ENCODE measurements around the gene ACOT7.

ACOT7 gene

DNA sequence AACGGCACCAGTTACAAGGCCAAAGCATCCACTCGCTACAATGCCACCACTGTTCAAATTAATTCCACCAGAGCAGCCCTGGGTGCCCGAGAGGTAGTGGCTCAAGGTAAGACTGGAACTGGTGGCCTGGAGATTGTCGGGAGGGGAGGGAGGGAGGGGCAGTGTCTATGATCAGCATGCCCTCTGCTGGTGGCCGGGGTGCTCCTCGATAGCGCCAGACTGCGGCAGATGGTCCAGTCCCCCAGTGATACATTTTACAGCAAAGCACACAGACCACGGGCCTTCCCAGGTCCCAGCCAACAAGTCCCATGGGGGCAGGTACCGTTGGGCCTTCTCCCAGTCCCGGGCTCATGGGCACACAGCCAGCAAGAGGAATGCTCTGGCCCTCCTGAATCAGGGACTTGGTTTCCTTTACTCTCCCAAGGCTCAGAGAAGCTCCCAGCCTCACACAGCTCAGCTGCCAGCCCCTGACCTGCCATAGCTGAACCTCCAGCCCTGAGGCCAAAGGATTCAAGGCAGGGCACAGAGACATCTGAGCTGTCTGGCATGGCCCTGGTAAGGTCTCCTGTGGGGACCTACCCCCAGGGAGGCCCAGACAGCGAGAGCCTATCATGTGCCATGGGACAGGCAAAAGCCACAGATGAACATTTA, 15.3 kb downstream of the ACOT7 start:
- TF ChIP-seq ZBTB7A (IDR thresholded peaks at IDR 0.05; ENCODE audit: low read depth): no peak
- TF ChIP-seq TCF12 (IDR thresholded peaks at IDR 0.05; ENCODE audit: low read depth): no peak
- TF ChIP-seq EGR1 (IDR thresholded peaks at IDR 0.05): no peak
- no peak for TF ChIP-seq NFIC (IDR thresholded peaks at IDR 0.05)
- no peak for TF ChIP-seq RAD21 (IDR thresholded peaks at IDR 0.05; ENCODE audit: low read depth)
- no peak for TF ChIP-seq TAF1 (IDR thresholded peaks at IDR 0.05; ENCODE audit: low read depth)
- no peak for TF ChIP-seq FOXM1 (IDR thresholded peaks at IDR 0.05; ENCODE audit: borderline replicate concordance, low read depth)
- TF ChIP-seq CEBPB (IDR thresholded peaks at IDR 0.05): no peak
- TF ChIP-seq, protein P1, sequence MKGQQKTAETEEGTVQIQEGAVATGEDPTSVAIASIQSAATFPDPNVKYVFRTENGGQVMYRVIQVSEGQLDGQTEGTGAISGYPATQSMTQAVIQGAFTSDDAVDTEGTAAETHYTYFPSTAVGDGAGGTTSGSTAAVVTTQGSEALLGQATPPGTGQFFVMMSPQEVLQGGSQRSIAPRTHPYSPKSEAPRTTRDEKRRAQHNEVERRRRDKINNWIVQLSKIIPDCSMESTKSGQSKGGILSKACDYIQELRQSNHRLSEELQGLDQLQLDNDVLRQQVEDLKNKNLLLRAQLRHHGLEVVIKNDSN (IDR thresholded peaks at IDR 0.05): no peak
- TF ChIP-seq YY1 (IDR thresholded peaks at IDR 0.05; ENCODE audit: low read depth): no peak
- TF ChIP-seq, protein P2, sequence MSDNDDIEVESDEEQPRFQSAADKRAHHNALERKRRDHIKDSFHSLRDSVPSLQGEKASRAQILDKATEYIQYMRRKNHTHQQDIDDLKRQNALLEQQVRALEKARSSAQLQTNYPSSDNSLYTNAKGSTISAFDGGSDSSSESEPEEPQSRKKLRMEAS (IDR thresholded peaks at IDR 0.05): no peak
- TF ChIP-seq TEAD4 (IDR thresholded peaks at IDR 0.05): no peak
- TF ChIP-seq CREB1 (IDR thresholded peaks at IDR 0.05; ENCODE audit: low read depth): no peak

DNA sequence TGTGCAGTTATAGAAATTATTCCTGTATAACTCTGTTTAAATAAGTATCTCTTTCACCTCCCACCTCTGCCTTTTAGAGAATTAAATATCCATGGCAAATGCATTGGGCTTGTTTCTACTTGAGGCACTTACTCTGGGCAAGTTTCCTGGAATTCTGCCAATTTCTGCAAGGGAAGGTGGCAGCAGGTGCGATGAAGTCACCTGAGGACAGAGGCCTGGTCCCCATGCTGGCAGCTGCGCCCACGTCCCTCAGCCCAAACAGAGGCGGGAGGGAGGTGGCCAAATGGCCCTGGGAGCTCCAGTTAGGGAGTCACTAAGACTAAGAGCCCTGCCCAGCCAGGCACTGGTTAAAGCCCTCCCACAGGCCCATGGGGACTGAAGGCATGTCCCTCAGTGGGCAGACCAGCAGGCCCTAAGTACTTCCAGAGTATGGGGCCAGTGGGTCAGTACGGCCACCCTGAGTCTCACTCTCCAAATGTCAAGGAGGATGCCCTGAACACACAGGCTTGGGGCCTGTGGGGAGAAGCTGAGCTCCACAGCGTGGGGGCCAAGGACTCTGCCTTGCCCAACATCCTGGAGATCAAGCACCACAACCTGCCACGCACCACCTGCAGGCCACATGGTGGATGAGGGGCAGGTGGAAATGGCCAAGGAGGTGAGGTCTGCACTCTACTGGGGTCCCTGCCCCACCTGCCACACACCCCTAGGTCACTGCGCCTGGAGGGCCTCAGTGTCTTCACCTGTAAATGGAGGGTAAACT, 19.4 kb downstream of the ACOT7 start:
- TF ChIP-seq TCF12 (IDR thresholded peaks at IDR 0.05; ENCODE audit: low read depth) (0 out of 2 replicates have a peak, but pooled peaks have one; percentile 35), ZBTB7A (IDR thresholded peaks at IDR 0.05; ENCODE audit: low read depth) (no peak), NFIC (IDR thresholded peaks at IDR 0.05) (peak; percentile 86)
- TF ChIP-seq, protein P2 (IDR thresholded peaks at IDR 0.05): peak; percentile 42; the same call in 1 of the 2 replicates

DNA sequence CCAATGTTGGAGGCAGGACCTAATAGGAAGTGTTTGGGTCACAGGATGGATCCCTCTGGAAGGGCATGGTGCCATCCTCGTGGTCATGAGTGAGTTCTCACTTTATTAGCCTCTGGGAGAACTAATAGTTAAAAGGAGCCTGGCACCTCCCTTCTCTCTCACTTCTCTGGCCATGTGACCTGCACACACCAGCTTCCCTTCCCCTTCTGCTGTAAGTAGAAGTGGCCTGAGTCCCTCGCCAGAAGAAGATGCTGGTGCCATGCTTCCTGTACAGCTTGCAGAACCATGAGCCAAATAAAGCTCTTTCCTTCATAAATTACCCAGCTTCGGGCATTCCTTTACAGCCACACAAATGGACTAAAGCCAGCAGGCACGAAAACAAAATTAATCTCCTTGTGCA, 23.6 kb downstream of the ACOT7 start:
- TF ChIP-seq, protein P1 (IDR thresholded peaks at IDR 0.05): peak; percentile 43; the same call in 1 of the 2 replicates
- TF ChIP-seq, protein P3, sequence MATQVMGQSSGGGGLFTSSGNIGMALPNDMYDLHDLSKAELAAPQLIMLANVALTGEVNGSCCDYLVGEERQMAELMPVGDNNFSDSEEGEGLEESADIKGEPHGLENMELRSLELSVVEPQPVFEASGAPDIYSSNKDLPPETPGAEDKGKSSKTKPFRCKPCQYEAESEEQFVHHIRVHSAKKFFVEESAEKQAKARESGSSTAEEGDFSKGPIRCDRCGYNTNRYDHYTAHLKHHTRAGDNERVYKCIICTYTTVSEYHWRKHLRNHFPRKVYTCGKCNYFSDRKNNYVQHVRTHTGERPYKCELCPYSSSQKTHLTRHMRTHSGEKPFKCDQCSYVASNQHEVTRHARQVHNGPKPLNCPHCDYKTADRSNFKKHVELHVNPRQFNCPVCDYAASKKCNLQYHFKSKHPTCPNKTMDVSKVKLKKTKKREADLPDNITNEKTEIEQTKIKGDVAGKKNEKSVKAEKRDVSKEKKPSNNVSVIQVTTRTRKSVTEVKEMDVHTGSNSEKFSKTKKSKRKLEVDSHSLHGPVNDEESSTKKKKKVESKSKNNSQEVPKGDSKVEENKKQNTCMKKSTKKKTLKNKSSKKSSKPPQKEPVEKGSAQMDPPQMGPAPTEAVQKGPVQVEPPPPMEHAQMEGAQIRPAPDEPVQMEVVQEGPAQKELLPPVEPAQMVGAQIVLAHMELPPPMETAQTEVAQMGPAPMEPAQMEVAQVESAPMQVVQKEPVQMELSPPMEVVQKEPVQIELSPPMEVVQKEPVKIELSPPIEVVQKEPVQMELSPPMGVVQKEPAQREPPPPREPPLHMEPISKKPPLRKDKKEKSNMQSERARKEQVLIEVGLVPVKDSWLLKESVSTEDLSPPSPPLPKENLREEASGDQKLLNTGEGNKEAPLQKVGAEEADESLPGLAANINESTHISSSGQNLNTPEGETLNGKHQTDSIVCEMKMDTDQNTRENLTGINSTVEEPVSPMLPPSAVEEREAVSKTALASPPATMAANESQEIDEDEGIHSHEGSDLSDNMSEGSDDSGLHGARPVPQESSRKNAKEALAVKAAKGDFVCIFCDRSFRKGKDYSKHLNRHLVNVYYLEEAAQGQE (IDR thresholded peaks at IDR 0.05; ENCODE audit: low read depth): no peak

DNA sequence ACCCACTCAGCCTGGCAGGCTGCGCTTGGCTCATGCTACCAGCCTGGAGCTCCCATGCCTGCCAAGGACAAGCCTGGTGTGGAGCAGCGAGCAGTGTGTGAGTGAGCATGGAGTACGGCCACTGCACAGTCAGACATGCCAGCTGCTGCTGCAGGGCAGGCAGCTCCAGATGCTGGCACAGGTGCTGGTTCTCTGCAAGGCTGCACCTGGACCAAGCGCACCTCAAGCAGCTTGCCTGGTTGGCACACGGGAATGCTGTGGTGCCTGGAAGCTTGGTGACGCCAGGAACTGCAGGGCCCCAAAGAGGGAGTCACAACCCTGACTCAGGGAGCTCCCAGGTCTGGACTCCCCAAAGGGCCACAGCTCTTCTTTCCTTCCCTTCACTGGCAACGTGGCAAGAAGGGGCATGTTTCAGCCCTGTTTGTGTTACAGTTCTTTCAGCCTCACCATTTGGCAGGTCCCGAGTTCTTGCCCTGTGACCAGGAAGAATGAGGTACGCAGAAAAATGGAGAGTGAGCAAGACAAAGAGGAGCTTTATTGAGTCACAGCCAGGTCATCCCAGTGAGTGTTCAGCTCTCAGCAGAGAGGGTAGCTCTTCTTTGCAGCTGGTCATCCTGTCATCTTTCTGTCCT, 26.1 kb downstream of the ACOT7 start:
- TF ChIP-seq, protein P2 (IDR thresholded peaks at IDR 0.05): no peak
- TF ChIP-seq, protein P1 (IDR thresholded peaks at IDR 0.05): no peak
- TF ChIP-seq NFIC (IDR thresholded peaks at IDR 0.05) (no peak), ZBTB7A (IDR thresholded peaks at IDR 0.05; ENCODE audit: low read depth) (no peak), EGR1 (IDR thresholded peaks at IDR 0.05) (no peak), CEBPB (IDR thresholded peaks at IDR 0.05) (no peak), TAF1 (IDR thresholded peaks at IDR 0.05; ENCODE audit: low read depth) (no peak), RAD21 (IDR thresholded peaks at IDR 0.05; ENCODE audit: low read depth) (no peak), TCF12 (IDR thresholded peaks at IDR 0.05; ENCODE audit: low read depth) (no peak), FOXM1 (IDR thresholded peaks at IDR 0.05; ENCODE audit: borderline replicate concordance, low read depth) (no peak), YY1 (IDR thresholded peaks at IDR 0.05; ENCODE audit: low read depth) (no peak), EP300 (IDR thresholded peaks at IDR 0.05; ENCODE audit: borderline replicate concordance) (no peak)

DNA sequence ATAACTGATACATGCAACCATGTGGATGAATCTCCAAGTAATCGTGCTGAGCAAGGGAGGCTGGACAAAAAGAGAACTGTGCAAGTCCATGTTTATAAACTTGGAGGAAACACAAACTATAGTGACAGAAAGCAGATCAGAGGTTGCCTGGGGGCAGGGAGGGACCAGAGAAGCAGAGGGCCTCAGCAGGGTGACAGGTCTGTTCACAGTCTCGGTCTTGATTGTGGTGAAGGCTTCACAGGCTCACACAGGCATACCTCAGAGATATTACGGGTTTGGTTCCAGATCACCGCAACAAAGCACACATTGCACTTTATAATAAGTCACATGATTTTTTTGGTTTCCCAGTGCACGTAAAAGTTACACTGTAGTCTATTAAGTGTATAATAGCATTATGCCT, 28.5 kb downstream of the ACOT7 start:
- TF ChIP-seq CEBPB (IDR thresholded peaks at IDR 0.05) (no peak), TAF1 (IDR thresholded peaks at IDR 0.05; ENCODE audit: low read depth) (no peak), CREB1 (IDR thresholded peaks at IDR 0.05; ENCODE audit: low read depth) (no peak), TEAD4 (IDR thresholded peaks at IDR 0.05) (no peak), TCF12 (IDR thresholded peaks at IDR 0.05; ENCODE audit: low read depth) (no peak), EGR1 (IDR thresholded peaks at IDR 0.05) (no peak)

DNA sequence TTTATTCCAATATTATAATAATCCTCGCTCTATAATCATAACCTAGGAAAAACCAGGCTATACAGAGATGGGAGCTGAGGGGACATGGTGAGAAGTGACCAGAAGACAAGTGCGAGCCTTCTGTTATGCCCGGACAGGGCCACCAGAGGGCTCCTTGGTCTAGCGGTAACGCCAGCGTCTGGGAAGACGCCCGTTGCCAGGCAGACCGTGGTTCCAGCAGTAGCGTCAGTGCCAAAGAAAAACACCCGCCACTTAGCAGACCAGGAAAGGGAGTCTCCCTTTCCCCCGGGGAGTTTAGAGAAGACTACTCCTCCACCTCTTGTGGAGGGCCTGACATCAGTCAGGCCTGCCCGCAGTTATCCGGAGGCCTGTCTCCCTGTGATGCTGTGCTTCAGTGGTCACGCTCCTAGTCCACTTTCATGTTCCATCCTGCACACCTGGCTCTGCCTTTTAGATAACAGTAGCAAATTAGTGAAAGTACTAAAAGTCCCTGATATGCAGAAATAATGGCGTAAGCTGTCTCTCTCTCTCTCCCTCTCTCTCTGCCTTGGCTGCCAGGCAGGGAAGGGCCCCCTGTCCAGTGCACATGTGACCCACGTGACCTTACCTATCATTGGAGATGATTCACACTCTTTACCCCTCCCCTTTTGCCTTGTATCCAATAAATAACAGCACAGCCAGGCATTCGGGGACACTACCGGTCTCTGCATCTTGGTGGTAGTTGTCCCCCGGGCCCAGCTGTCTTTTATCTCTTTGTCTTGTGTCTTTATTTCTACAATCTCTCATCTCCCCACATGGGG, 30.3 kb downstream of the ACOT7 start:
- peak; percentile 61 for TF ChIP-seq RAD21 (IDR thresholded peaks at IDR 0.05; ENCODE audit: low read depth)
- TF ChIP-seq, protein P1 (IDR thresholded peaks at IDR 0.05): peak; percentile 71
